Astrocyte of the cerebellum (primary cell): Measurements from ENCODE around the gene STX11.

Source experiments
- DNase-seq: peaks from one replicate; pipeline ENCODE4 v3.0.0-alpha.2; 2011; ENCODE audit warnings: low read depth
- H3K4me3 ChIP-seq: 2 replicates; pipeline ENCODE4 v1.5.1; 2011; ENCODE audit warnings: mild to moderate bottlenecking, low read depth, low read length, moderate library complexity
- in situ Hi-C: cut with HindIII; loops from 2 replicates; pipeline ENCODE4 v1.10.0; 2017; ENCODE audit warnings: low sequenced_read_pairs
- TF ChIP-seq, protein P1 (sequence below): IDR thresholded peaks from 2 replicates; pipeline ENCODE4 v1.5.1; 2012; ENCODE audit warnings: low read length, low read depth, moderate library complexity, mild to moderate bottlenecking; ENCODE audit errors: missing control alignments

STX11 gene

DNA sequence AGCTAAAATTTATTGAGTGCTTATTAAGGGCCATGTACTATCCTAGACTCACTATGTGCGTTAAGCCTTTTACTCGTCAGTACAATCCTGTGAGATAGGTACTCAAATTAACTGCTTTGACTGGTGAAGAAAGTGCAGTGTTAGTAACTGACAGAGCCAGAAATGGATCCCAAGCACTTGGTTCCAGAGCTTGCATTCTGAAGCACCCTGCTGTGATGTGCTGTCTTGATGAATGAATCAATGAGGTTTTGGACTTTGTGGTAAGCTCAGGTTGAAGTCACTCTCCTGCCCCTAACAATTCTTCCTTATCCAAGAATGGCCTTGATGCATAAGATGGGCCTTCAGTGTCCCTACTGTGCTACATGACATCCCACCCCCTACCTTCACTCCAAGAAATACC lies 3.7 kb downstream of the STX11 start:
- H3K4me3 ChIP-seq: no peak overlapping the region
- DNase-seq: no peak
- in situ Hi-C loops: no loop called here
- TF ChIP-seq, protein P1, sequence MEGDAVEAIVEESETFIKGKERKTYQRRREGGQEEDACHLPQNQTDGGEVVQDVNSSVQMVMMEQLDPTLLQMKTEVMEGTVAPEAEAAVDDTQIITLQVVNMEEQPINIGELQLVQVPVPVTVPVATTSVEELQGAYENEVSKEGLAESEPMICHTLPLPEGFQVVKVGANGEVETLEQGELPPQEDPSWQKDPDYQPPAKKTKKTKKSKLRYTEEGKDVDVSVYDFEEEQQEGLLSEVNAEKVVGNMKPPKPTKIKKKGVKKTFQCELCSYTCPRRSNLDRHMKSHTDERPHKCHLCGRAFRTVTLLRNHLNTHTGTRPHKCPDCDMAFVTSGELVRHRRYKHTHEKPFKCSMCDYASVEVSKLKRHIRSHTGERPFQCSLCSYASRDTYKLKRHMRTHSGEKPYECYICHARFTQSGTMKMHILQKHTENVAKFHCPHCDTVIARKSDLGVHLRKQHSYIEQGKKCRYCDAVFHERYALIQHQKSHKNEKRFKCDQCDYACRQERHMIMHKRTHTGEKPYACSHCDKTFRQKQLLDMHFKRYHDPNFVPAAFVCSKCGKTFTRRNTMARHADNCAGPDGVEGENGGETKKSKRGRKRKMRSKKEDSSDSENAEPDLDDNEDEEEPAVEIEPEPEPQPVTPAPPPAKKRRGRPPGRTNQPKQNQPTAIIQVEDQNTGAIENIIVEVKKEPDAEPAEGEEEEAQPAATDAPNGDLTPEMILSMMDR: no peak

DNA sequence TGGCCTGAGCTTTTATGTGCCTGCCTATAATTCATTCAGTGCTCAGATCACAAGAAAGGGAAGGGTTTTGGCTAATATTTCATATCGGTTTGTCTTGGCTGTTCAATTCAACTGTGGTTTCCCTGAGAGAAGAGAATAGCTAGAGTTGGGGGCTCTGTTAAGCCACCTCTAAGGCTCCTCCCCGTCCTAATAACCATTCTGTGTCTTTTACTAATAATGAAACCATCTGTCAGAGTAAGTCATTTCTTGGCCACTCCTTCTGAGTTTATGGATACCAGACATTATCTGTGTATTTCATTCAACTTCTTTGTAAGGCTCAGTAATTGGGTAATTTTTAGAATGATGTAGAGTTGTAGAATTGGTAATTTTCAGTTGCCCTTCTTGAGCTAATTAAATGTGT lies 5.2 kb downstream of the STX11 start:
- no peak overlapping the region for H3K4me3 ChIP-seq
- in situ Hi-C loops: no loop called here
- DNase-seq: no peak
- TF ChIP-seq, protein P1: no peak

DNA sequence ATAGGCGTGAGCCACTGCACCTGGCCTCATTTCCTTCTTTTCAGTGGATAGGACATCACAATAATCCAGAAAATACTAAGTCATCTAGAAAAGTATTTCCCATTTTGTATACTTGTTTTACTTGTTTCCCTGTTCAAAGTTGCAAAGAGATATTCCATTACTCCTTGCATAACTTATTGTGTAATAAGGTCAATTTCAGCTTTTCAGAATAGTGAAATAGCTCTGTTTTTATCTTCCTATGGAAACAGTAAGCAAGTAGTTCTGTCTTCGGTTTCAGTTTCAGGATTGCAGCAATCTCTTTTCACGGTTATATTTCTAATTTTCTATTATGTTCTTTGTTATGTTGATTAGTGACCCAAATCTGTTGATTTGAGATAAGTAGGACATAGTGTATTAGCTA lies 6.0 kb downstream of the STX11 start:
- H3K4me3 ChIP-seq: no peak overlapping the region
- in situ Hi-C loops: no loop called here
- TF ChIP-seq, protein P1: no peak

DNA sequence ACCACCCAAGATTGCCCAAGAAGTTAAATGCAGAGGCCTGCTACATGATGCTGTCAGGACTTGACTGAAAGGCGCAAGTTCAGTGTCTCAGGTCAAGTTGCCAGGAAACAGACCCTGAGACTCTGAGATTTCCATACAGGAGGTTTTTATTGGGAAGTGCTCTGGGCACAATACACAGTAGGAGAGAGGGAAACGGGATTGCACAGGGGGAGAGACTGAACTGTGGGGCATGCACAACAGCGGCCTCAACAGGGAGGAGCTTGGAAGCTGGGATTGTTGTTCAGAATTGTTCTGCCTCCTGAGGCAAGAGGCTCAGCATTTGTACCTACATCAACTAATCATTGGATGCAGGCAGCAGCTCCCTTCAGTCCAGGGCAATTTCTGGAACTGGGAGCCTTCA lies 6.7 kb downstream of the STX11 start:
- in situ Hi-C loops: no loop called here
- no peak for DNase-seq
- no peak overlapping the region for H3K4me3 ChIP-seq
- TF ChIP-seq, protein P1: no peak

More for the DNA sequence above, 6.0 kb downstream of the STX11 start:
- no peak for DNase-seq

DNA sequence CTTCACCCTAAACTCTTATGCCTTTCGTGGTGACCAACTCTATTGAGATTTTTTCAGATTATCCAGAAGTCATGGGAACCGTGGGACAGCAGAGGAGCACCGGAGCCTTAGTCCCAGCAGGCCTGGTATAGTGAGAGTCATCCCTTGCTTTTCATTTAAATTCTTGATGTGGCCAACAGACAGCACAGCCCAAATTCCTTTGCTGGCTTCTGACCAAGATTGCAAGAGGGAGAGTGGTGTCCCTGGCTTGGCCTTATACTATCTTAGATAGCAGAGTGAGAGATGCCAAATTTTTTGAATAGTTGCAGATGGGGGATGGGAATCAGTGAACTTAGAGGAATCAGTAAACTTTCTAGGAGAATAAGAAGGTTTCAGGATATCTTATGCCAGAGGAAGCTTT lies 7.8 kb downstream of the STX11 start:
- in situ Hi-C loops: no loop called here
- no peak overlapping the region for H3K4me3 ChIP-seq
- TF ChIP-seq, protein P1: no peak
- peak; percentile 90 for DNase-seq

DNA sequence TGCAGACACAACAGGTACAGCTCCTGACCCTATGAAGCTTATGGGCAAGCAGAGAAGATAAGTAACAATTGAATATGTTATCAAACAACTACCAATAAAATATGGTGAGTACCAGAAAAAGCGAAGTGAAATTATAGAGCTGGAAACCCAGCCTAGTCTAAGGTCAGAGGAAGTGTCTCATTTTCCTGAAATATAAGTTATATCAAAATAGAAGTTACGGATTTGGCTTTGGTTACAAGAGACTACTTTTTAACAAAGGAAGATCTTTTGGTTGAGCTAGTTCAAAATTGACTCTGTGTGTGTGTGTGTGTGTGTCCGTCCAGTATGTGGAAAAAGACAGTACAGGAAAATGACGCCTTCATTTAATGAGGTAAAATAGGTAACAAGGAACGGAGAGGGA lies 8.9 kb downstream of the STX11 start:
- TF ChIP-seq, protein P1: no peak
- in situ Hi-C loops: no loop called here
- no peak overlapping the region for H3K4me3 ChIP-seq
- no peak for DNase-seq

DNA sequence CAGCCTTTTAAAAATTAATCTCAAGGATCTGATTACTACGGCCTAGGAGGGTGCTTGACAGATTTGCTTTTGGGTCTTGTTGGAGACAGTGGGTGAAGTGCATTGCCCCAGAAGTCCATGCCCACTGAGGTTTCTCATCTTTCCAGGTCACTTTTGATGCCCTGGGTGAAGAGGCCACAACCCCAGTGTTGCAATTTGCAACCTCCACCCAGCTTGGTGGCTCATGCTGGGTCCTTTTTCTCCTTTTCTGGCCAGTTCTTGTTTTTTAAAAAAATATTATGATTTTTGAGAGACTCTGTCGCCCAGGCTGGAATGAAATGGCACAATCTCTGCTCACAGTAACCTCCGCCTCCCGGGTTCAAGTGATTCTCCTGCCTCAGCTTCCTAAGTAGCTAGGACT lies 9.4 kb downstream of the STX11 start:
- in situ Hi-C loops: no loop called here
- no peak for DNase-seq
- TF ChIP-seq, protein P1: no peak

More for the DNA sequence above, 9.4 kb downstream of the STX11 start:
- no peak overlapping the region for H3K4me3 ChIP-seq
